PC-3 (cell line): ENCODE data around the gene PRKCE.

Experiments
- EZH2 ChIP-seq: fragments of 300-600 bp; sonication (generic); IDR thresholded peaks from one replicate; pipeline ENCODE4 v1.6.1; 2017; ENCODE audit warnings: antibody characterized with exemption, mild to moderate bottlenecking, low read length; ENCODE audit not compliant: unreplicated experiment
- TF ChIP-seq, protein P1 (sequence below): fragments of 300-600 bp; sonication (generic); conservative IDR thresholded peaks from 2 replicates; pipeline ENCODE4 v1.5.1; 2017; ENCODE audit warnings: antibody characterized with exemption, low read depth, mild to moderate bottlenecking, low read length

DNA sequence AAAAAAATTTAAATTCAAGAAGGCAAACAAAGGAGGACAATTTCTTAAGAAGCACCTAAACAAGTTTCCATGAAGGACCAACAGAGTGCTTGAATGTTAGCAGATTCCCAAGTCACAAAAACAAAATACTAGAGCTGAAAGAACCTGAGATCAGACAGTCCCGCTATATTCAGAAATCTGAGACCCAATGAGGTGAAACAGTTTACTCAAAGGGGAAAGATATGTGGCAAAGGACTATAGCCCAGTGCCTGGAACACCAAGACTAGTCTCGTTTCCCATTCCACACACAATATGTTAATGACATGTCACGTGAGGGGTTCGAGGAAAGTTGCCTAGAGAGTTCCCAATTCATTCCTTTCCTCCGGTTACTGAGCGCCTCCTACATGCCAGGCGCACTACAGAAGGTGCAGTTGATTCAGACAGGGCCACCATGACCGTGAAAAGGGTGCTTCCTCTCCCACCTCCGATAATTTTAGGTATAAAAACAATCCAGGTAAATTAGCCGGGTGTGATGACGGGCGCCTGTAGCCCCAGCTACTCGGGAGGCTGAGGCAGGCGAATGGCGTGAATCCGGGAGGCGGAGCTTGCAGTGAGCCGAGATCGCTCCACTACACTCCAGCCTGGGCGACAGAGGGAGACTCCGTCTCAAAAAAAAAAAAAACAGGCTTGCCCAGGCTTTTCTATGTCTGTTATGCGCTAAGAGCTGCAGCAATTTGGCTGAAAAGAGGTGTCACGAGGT lies 41.0 kb upstream of the PRKCE start:
- no peak for TF ChIP-seq EZH2
- TF ChIP-seq, protein P1, sequence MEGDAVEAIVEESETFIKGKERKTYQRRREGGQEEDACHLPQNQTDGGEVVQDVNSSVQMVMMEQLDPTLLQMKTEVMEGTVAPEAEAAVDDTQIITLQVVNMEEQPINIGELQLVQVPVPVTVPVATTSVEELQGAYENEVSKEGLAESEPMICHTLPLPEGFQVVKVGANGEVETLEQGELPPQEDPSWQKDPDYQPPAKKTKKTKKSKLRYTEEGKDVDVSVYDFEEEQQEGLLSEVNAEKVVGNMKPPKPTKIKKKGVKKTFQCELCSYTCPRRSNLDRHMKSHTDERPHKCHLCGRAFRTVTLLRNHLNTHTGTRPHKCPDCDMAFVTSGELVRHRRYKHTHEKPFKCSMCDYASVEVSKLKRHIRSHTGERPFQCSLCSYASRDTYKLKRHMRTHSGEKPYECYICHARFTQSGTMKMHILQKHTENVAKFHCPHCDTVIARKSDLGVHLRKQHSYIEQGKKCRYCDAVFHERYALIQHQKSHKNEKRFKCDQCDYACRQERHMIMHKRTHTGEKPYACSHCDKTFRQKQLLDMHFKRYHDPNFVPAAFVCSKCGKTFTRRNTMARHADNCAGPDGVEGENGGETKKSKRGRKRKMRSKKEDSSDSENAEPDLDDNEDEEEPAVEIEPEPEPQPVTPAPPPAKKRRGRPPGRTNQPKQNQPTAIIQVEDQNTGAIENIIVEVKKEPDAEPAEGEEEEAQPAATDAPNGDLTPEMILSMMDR: peak; percentile 57
